PC-3 (cell line): ENCODE measurements around the gene ANGPTL1. TPM values are rescaled to one million over a fixed set of nuclear protein-coding genes. Genes with fewer than 3 reads are reported as not detected.

ENCODE experiments used
- ATAC-seq: fragments of 200-7000 bp; cut with Tn5 transposase; 2 replicates; pipeline ENCODE4 v1.9.1; 2020; ENCODE audit warnings: mild to moderate bottlenecking, moderate library complexity
- BruUV-seq: library from RNA; stranded (reverse); fragments of 400-500 nt; replicated peaks from 2 replicates; lab custom pipeline; 2021; lab: Mats Ljungman, UMichigan
- CTCF ChIA-PET: fragments of 300-600 bp; sonication (Branson Sonifier 250); formaldehyde crosslinking; loops from one replicate; lab custom pipeline; 2022; ENCODE audit warnings: antibody characterized with exemption; lab: Charles Lee
- POLR2A ChIA-PET: fragments of 300-600 bp; sonication (Branson Sonifier 250); formaldehyde crosslinking; loops from one replicate; lab custom pipeline; 2022; ENCODE audit warnings: antibody characterized with exemption; ENCODE audit not compliant: unreplicated experiment; lab: Charles Lee
- DNase-seq: peaks from one replicate; pipeline ENCODE4 v3.0.0-alpha.2; 2015
- H2AFZ ChIP-seq: fragments of 300-600 bp; sonication (generic); 2 replicates; pipeline ENCODE4 v1.6.0; 2016; ENCODE audit warnings: antibody characterized with exemption, low read length
- H3F3A ChIP-seq: fragments of 300-600 bp; sonication (generic); one replicate; pipeline ENCODE4 v1.6.0; 2017; ENCODE audit warnings: antibody characterized with exemption, low read length, control low read depth, mild to moderate bottlenecking; ENCODE audit not compliant: unreplicated experiment
- H3K27ac ChIP-seq: fragments of 300-600 bp; sonication (generic); 2 replicates; pipeline ENCODE4 v1.5.1; 2016; ENCODE audit warnings: mild to moderate bottlenecking, low read length
- H3K27me3 ChIP-seq: fragments of 300-600 bp; sonication (generic); 2 replicates; pipeline ENCODE4 v1.6.1; 2016; ENCODE audit warnings: low read length, mixed read lengths
- H3K36me3 ChIP-seq: fragments of 300-600 bp; sonication (generic); 2 replicates; pipeline ENCODE4 v1.6.1; 2016; ENCODE audit warnings: low read depth, mixed run types, low read length, mixed read lengths
- H3K4me1 ChIP-seq: fragments of 300-600 bp; sonication (generic); 2 replicates; pipeline ENCODE4 v1.5.1; 2016; ENCODE audit warnings: low read length; ENCODE audit not compliant: insufficient read depth
- H3K4me2 ChIP-seq: fragments of 300-600 bp; sonication (generic); 2 replicates; pipeline ENCODE4 v1.6.0; 2016; ENCODE audit warnings: low read length
- H3K4me3 ChIP-seq: fragments of 300-600 bp; sonication (generic); 2 replicates; pipeline ENCODE4 v1.5.1; 2016; ENCODE audit warnings: mild to moderate bottlenecking, low read length, mixed read lengths
- H3K79me2 ChIP-seq: fragments of 300-600 bp; sonication (generic); 2 replicates; pipeline ENCODE4 v1.6.1; 2017; ENCODE audit warnings: low read length, mixed read lengths
- H3K9ac ChIP-seq: fragments of 300-600 bp; sonication (generic); 2 replicates; pipeline ENCODE4 v1.6.0; 2016; ENCODE audit warnings: mild to moderate bottlenecking, low read length
- H3K9me2 ChIP-seq: fragments of 300-600 bp; sonication (generic); replicated peaks from 2 replicates; pipeline ENCODE4 v1.6.1; 2016; ENCODE audit warnings: mixed run types, low read length, mixed read lengths
- H3K9me3 ChIP-seq: fragments of 300-600 bp; sonication (generic); 2 replicates; pipeline ENCODE4 v1.6.1; 2016; ENCODE audit warnings: low read length, mixed read lengths
- H4K20me1 ChIP-seq: fragments of 300-600 bp; sonication (generic); 2 replicates; pipeline ENCODE4 v1.6.1; 2016; ENCODE audit warnings: low read length, mixed read lengths
- CTCF ChIP-seq: fragments of 300-600 bp; sonication (generic); conservative IDR thresholded peaks from 2 replicates; pipeline ENCODE4 v1.5.1; 2017; ENCODE audit warnings: antibody characterized with exemption, low read depth, mild to moderate bottlenecking, low read length
- EZH2 ChIP-seq: fragments of 300-600 bp; sonication (generic); IDR thresholded peaks from one replicate; pipeline ENCODE4 v1.6.1; 2017; ENCODE audit warnings: antibody characterized with exemption, mild to moderate bottlenecking, low read length; ENCODE audit not compliant: unreplicated experiment
- EZH2phosphoT487 ChIP-seq: fragments of 300-600 bp; sonication (generic); IDR thresholded peaks from 2 replicates; pipeline ENCODE4 v1.6.1; 2018; ENCODE audit warnings: mild to moderate bottlenecking, antibody characterized with exemption, low read length, borderline replicate concordance
- intact Hi-C: fragments of 100-400 bp; cut with micrococcal nuclease; formaldehyde crosslinking; loops from 2 replicates; pipeline ENCODE4 v1.9.0; 2023
- total RNA-seq: library from RNA; depleted of rRNA; stranded (reverse); fragments of >200 nt; gene quantifications from 2 replicates; pipeline ENCODE4 v1.2.3, GENCODE V29; 2014

ANGPTL1 gene
- total RNA-seq, 1 experiment from 2014 or later: not detected

- H3F3A ChIP-seq: no peaks in the 10 kb centered on the region
- TF ChIP-seq EZH2phosphoT487: no peak
- TF ChIP-seq EZH2: no peak
- no peak for TF ChIP-seq CTCF
- H3K4me1 ChIP-seq: no peaks in the 10 kb centered on the region
- no peak overlapping the region for H2AFZ ChIP-seq
- ChIA-PET POLR2A (no interaction called here), CTCF (no interaction called here)
- H3K79me2 ChIP-seq: no peaks in the 10 kb centered on the region
- H4K20me1 ChIP-seq: no peaks in the 10 kb centered on the region
- intact Hi-C loops: no loop called here
- ATAC-seq: no peak
- BruUV-seq: no TSS peak
- H3K9ac ChIP-seq: no peak overlapping the region
- no peaks in the 10 kb centered on the region for H3K9me2 ChIP-seq
- no peak overlapping the region for H3K4me3 ChIP-seq
- H3K27me3 ChIP-seq: no peaks in the 10 kb centered on the region
- H3K9me3 ChIP-seq: no peaks in the 10 kb centered on the region
- H3K36me3 ChIP-seq: no peaks in the 10 kb centered on the region
- no peak overlapping the region for H3K27ac ChIP-seq
- no peak overlapping the region for H3K4me2 ChIP-seq
- DNase-seq: no peak
These were observed 656 bp downstream of the ANGPTL1 start for GRCh38 chr1:178870221-178870620.

- no peaks in the 10 kb centered on the region for H3K27me3 ChIP-seq
- H3K9me3 ChIP-seq: no peaks in the 10 kb centered on the region
- TF ChIP-seq CTCF: no peak
- TF ChIP-seq EZH2: no peak
- no peak for TF ChIP-seq EZH2phosphoT487
- DNase-seq (no peak), ATAC-seq (no peak)
- H3K9me2 ChIP-seq: no peaks in the 10 kb centered on the region
- H3K27ac ChIP-seq: no peak overlapping the region
- no peak overlapping the region for H3K9ac ChIP-seq
- no peaks in the 10 kb centered on the region for H3K79me2 ChIP-seq
- POLR2A ChIA-PET: no interaction called here
- no peaks in the 10 kb centered on the region for H3K36me3 ChIP-seq
- no TSS peak for BruUV-seq
- H3K4me3 ChIP-seq: no peak overlapping the region
- no peaks in the 10 kb centered on the region for H4K20me1 ChIP-seq
- no peak overlapping the region for H3K4me2 ChIP-seq
- no peaks in the 10 kb centered on the region for H3F3A ChIP-seq
- CTCF ChIA-PET: no interaction called here
- intact Hi-C loops: no loop called here
- H2AFZ ChIP-seq: no peak overlapping the region
- H3K4me1 ChIP-seq: no peaks in the 10 kb centered on the region
These were observed 1.7 kb downstream of the ANGPTL1 start for GRCh38 chr1:178869119-178869697.

- Histone ChIP-seq H3F3A (no peaks in the 10 kb centered on the region), H2AFZ (no peak overlapping the region), H3K9ac (no peak overlapping the region), H3K79me2 (no peaks in the 10 kb centered on the region), H3K36me3 (no peaks in the 10 kb centered on the region), H4K20me1 (no peaks in the 10 kb centered on the region), H3K27ac (no peak overlapping the region), H3K4me1 (no peaks in the 10 kb centered on the region), H3K9me2 (no peaks in the 10 kb centered on the region), H3K27me3 (no peaks in the 10 kb centered on the region), H3K4me2 (no peak overlapping the region), H3K9me3 (no peaks in the 10 kb centered on the region), H3K4me3 (no peak overlapping the region)
- TF ChIP-seq CTCF: no peak
- TF ChIP-seq EZH2: no peak
- ChIA-PET CTCF (no interaction called here), POLR2A (no interaction called here)
- BruUV-seq: no TSS peak
- intact Hi-C loops: no loop called here
- DNase-seq (no peak), ATAC-seq (no peak)
These were observed 2.2 kb downstream of the ANGPTL1 start for GRCh38 chr1:178868706-178869105.
